GM21360 (cell line): ENCODE measurements around the gene PDE4D.
"Not testable (repeated sequence)": the region's sequence is repeated elsewhere in the genome, so short reads cannot be mapped to it uniquely, and the experiment has no call there.

Experiments
- ATAC-seq: cut with Tn5 transposase; IDR thresholded peaks from one replicate; pipeline ENCODE4 v1.9.1; 2021; ENCODE audit warnings: mild to moderate bottlenecking, moderate library complexity; ENCODE audit not compliant: unreplicated experiment

The PDE4D gene

GRCh38 chr5:59800347-59800893 is 93.1 kb downstream of the PDE4D start:
- peak; percentile 4 for ATAC-seq

- peak; percentile 59 for ATAC-seq
Measured at GRCh38 chr5:59799668-59800346, 93.7 kb downstream of the PDE4D start.

GRCh38 chr5:59798862-59799667 is 94.5 kb downstream of the PDE4D start:
- ATAC-seq: peak; percentile 66

GRCh38 chr5:59795141-59795540 is 98.4 kb downstream of the PDE4D start:
- no peak for ATAC-seq

GRCh38 chr5:59792983-59793585 is 100.4 kb downstream of the PDE4D start:
- ATAC-seq: no peak

- ATAC-seq: no peak
Measured at GRCh38 chr5:59791617-59792016, 101.9 kb downstream of the PDE4D start.

GRCh38 chr5:59790776-59791475 is 102.6 kb downstream of the PDE4D start:
- no peak for ATAC-seq

- peak; percentile 44 for ATAC-seq
Measured at GRCh38 chr5:59790376-59790775, 103.2 kb downstream of the PDE4D start.

GRCh38 chr5:59789894-59790293 is 103.6 kb downstream of the PDE4D start:
- ATAC-seq: no peak

GRCh38 chr5:59789197-59789596 is 104.3 kb downstream of the PDE4D start:
- no peak for ATAC-seq

GRCh38 chr5:59786334-59786805 is 107.2 kb downstream of the PDE4D start:
- no peak for ATAC-seq

- ATAC-seq: no peak
Measured at GRCh38 chr5:59785676-59786333, 107.7 kb downstream of the PDE4D start.

GRCh38 chr5:59784708-59785107 is 108.8 kb downstream of the PDE4D start:
- not testable (repeated sequence) for ATAC-seq

GRCh38 chr5:59783264-59783663 is 110.3 kb downstream of the PDE4D start:
- ATAC-seq: no peak

GRCh38 chr5:59782856-59783255 is 110.7 kb downstream of the PDE4D start:
- ATAC-seq: no peak

GRCh38 chr5:59779453-59779852 is 114.1 kb downstream of the PDE4D start:
- no peak for ATAC-seq

GRCh38 chr5:59777028-59777427 is 116.5 kb downstream of the PDE4D start:
- no peak for ATAC-seq

- no peak for ATAC-seq
Measured at GRCh38 chr5:59773294-59773693, 120.2 kb downstream of the PDE4D start.

- ATAC-seq: no peak
Measured at GRCh38 chr5:59772757-59773156, 120.8 kb downstream of the PDE4D start.

- ATAC-seq: no peak
Measured at GRCh38 chr5:59772206-59772605, 121.3 kb downstream of the PDE4D start.
